Gastrocnemius medialis (tissue), 4 donors: ENCODE data around the gene WNT3A.

ENCODE experiments used
- CTCF ChIP-seq, 5 experiments: fragments of 450-650 bp in 3 of 5; fragments of 200-600 bp in 2 of 5; sonication (generic) in 2 of 5; IDR thresholded peaks in 4 of 5; conservative IDR thresholded peaks in 1 of 5; 1 replicate in 4 of 5; 2 replicates in 1 of 5; pipeline ENCODE4 v1.5.1; 2016 to 2019; ENCODE audit warnings: antibody characterized with exemption in 5 of 5, mild to moderate bottlenecking in 3 of 5, moderate library complexity in 3 of 5
- POLR2A ChIP-seq, 2 donors: fragments of 450-650 bp; IDR thresholded peaks; one replicate each; pipeline ENCODE4 v1.6.1; 2017; ENCODE audit warnings: antibody characterized with exemption in 2 of 2, mild to moderate bottlenecking in 2 of 2, moderate library complexity in 2 of 2

DNA sequence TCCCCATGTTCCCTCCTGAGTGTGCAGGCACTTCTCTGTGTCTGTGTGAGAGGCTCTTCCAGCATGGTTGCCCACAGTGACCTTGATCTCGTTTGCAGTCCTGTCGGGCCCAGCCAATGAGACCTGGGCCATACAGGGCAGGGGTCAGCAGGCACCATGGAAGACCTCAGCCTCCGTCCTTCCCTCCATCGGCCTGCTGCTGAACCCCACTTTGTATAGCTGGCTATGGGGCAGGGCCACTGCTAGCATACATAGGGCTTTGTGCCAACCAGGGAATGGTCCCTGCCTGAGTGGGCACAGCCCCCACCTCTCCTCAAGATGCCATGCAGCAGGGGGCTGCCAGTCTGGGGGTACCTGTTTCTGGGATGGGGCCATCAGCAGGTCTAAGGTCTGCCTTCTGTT is 92.5 kb downstream of the WNT3A start:
- TF ChIP-seq CTCF (IDR thresholded peaks at IDR 0.05 in 4 of 5, conservative IDR thresholded peaks at IDR 0.05 in 1 of 5) (no peak), POLR2A (IDR thresholded peaks at IDR 0.05) (no peak)
